ENCODE results near the gene HNRNPF. TPM values are rescaled to one million over a fixed set of nuclear protein-coding genes. Genes with fewer than 3 reads are reported as not detected.

Gene HNRNPF
- total RNA-seq, 1 donor from 2014 or later = 150 TPM

- DNase-seq (ENCODE audit: extremely low spot score in 2 of 2) = no peak
- no peaks in the 10 kb centered on the region for H3K27me3 ChIP-seq
- TF ChIP-seq POLR2A (IDR thresholded peaks at IDR 0.05) (peak in 1 of 2 donors; percentile 15), POLR2AphosphoS5 (IDR thresholded peaks at IDR 0.05; ENCODE audit: insufficient read depth in 1 of 2, low read depth in 1 of 2) (no peak), CTCF (IDR thresholded peaks at IDR 0.05) (no peak)
- intact Hi-C loops (cut with DNase I) = no loop called here
- no peaks in the 10 kb centered on the region for H3K9me3 ChIP-seq
- H3K36me3 ChIP-seq = no peaks in the 10 kb centered on the region
- H3K4me1 ChIP-seq = peaks cover 46% of the 10 kb centered on the region
- peak overlapping the region; percentile 88 for H3K27ac ChIP-seq
- H3K4me3 ChIP-seq = peak overlapping the region; percentile 62 to 93
Measured at GRCh38 chr10:43407148-43407575, 1.8 kb downstream of the HNRNPF start.

DNA sequence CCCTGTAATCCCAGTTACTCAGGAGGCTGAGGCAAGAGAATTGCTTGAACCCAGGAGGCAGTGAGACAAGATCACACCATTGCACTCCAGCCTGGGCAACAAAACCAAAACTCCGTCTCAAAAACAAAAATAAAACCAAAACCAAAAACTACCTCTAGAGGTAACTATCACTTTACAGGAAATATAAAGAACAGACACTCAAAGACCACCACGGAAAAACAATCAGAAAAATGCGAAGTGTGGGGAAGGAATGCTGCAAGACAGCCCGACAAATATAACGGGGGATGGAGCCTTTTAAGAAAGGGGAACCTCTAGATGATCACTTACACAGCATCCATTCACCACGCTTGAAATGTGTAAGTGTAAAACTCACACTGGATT lies 4.3 kb downstream of the HNRNPF start:
- DNase-seq (ENCODE audit: extremely low spot score in 2 of 2) = no peak
- H3K27ac ChIP-seq = no peak overlapping the region
- no peaks in the 10 kb centered on the region for H3K27me3 ChIP-seq

GRCh38 chr10:43403911-43404703 lies 4.9 kb downstream of the HNRNPF start:
- no peak for TF ChIP-seq CTCF (IDR thresholded peaks at IDR 0.05)
- TF ChIP-seq POLR2AphosphoS5 (IDR thresholded peaks at IDR 0.05; ENCODE audit: insufficient read depth in 1 of 2, low read depth in 1 of 2) = no peak
- TF ChIP-seq POLR2A (IDR thresholded peaks at IDR 0.05) = no peak

More for the DNA sequence above, 4.3 kb downstream of the HNRNPF start:
- peaks cover 70% of the 10 kb centered on the region for H3K4me1 ChIP-seq
- TF ChIP-seq CTCF (IDR thresholded peaks at IDR 0.05) = no peak
- TF ChIP-seq POLR2AphosphoS5 (IDR thresholded peaks at IDR 0.05; ENCODE audit: insufficient read depth in 1 of 2, low read depth in 1 of 2) = no peak
- no peak for TF ChIP-seq POLR2A (IDR thresholded peaks at IDR 0.05)
- H3K4me3 ChIP-seq = no peak overlapping the region
- intact Hi-C loops (cut with DNase I) = no loop called here
- no peaks in the 10 kb centered on the region for H3K9me3 ChIP-seq
- no peaks in the 10 kb centered on the region for H3K36me3 ChIP-seq

DNA sequence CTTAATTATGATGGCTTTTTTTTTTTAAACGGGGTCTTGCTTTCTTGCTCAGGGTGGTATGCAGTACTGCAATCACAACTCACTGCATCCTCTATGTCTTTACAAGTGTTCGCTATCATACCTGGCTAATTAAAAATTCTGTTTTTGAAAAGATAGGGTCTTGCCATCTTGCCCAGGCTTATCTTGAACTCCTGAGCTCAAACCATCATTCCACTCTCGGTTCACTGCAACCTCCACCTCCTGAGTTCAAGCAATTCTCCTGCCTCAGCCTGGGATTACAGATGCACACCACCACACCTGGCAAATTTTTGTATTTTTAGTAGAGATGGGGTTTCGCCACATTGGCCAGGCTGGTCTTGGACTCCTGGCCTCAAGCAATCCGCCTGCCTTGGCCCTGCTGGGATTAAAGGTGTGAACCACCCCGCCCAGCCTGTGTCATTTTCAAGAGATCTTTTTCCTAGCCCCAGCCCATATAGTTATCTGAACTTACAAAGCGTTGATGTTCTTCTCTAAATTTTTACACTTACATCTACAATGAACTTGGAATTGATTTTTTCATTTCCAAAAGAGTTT lies 6.0 kb downstream of the HNRNPF start:
- no peak for DNase-seq (ENCODE audit: extremely low spot score in 2 of 2)
- Histone ChIP-seq H3K9me3 (no peaks in the 10 kb centered on the region), H3K27ac (no peak overlapping the region), H3K4me3 (no peak overlapping the region), H3K27me3 (no peaks in the 10 kb centered on the region), H3K4me1 (peaks cover 88% of the 10 kb centered on the region), H3K36me3 (no peaks in the 10 kb centered on the region)
- TF ChIP-seq POLR2AphosphoS5 (IDR thresholded peaks at IDR 0.05; ENCODE audit: insufficient read depth in 1 of 2, low read depth in 1 of 2) (no peak), POLR2A (IDR thresholded peaks at IDR 0.05) (no peak), CTCF (IDR thresholded peaks at IDR 0.05) (no peak)
- intact Hi-C loops (cut with DNase I) = no loop called here

More at GRCh38 chr10:43403911-43404703, 4.9 kb downstream of the HNRNPF start:
- peaks cover 76% of the 10 kb centered on the region for H3K4me1 ChIP-seq
- intact Hi-C loops (cut with DNase I) = no loop called here
- H3K9me3 ChIP-seq = no peaks in the 10 kb centered on the region
- no peak for DNase-seq (ENCODE audit: extremely low spot score in 2 of 2)
- H3K36me3 ChIP-seq = no peaks in the 10 kb centered on the region
- H3K27me3 ChIP-seq = no peaks in the 10 kb centered on the region
- no peak overlapping the region for H3K4me3 ChIP-seq
- H3K27ac ChIP-seq = no peak overlapping the region

DNA sequence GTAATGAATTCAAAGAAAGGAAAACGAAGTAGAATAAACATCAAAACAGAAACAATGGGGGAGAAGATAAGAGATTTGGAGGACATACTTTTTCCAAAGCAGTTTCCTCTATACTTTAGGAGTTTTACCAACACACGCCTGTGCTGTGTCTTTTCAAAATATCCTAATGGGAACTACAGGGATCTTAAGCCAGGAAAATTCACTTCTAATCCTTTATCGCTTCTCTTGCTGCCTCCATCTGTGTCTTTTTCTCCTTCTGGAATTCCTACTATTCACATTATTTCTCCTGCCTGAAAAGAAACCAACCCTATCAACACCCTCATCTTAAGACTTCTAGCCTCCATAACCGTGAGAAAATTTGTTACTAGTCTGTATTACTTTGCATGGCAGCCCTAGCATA lies 6.8 kb downstream of the HNRNPF start:
- H3K27ac ChIP-seq = no peak overlapping the region
- H3K9me3 ChIP-seq = no peaks in the 10 kb centered on the region
- intact Hi-C loops (cut with DNase I) = no loop called here
- no peak for DNase-seq (ENCODE audit: extremely low spot score in 2 of 2)
- no peaks in the 10 kb centered on the region for H3K36me3 ChIP-seq
- no peak overlapping the region for H3K4me3 ChIP-seq
- no peaks in the 10 kb centered on the region for H3K27me3 ChIP-seq
- peaks cover 94% of the 10 kb centered on the region for H3K4me1 ChIP-seq
- TF ChIP-seq CTCF (IDR thresholded peaks at IDR 0.05) (no peak), POLR2AphosphoS5 (IDR thresholded peaks at IDR 0.05; ENCODE audit: insufficient read depth in 1 of 2, low read depth in 1 of 2) (no peak), POLR2A (IDR thresholded peaks at IDR 0.05) (no peak)

All from vagina (tissue), 2 donors.